ENCODE data around the gene LRRC74B. TPM values are rescaled to one million over a fixed set of nuclear protein-coding genes. Genes with fewer than 3 reads are reported as not detected.
"Not testable (repeated sequence)": the region's sequence is repeated elsewhere in the genome, so short reads cannot be mapped to it uniquely, and the experiment has no call there.

Gene LRRC74B
- total RNA-seq, 1 donor, result under 0.01 TPM

GRCh38 chr22:21073023-21073422 is 27.3 kb downstream of the LRRC74B start:
- DNase-seq (ENCODE audit: low read depth in 2 of 3, low spot score in 2 of 3), result no peak

GRCh38 chr22:21073482-21073881 is 27.7 kb downstream of the LRRC74B start:
- no peak for DNase-seq (ENCODE audit: low read depth in 2 of 3, low spot score in 2 of 3)

GRCh38 chr22:21074102-21074715 is 28.5 kb downstream of the LRRC74B start:
- no peak for DNase-seq (ENCODE audit: low read depth in 2 of 3, low spot score in 2 of 3)

- DNase-seq (ENCODE audit: low read depth in 2 of 3, low spot score in 2 of 3), result no peak
These were observed 29.9 kb downstream of the LRRC74B start for GRCh38 chr22:21075516-21076138.

GRCh38 chr22:21076912-21077625 is 31.3 kb downstream of the LRRC74B start:
- DNase-seq (ENCODE audit: low read depth in 2 of 3, low spot score in 2 of 3), result no peak

- no peak for DNase-seq (ENCODE audit: low read depth in 2 of 3, low spot score in 2 of 3)
These were observed 32.2 kb downstream of the LRRC74B start for GRCh38 chr22:21077884-21078508.

- DNase-seq (ENCODE audit: low read depth in 2 of 3, low spot score in 2 of 3), result no peak
These were observed 33.2 kb downstream of the LRRC74B start for GRCh38 chr22:21078916-21079315.

GRCh38 chr22:21079493-21079892 is 33.7 kb downstream of the LRRC74B start:
- no peak for DNase-seq (ENCODE audit: low read depth in 2 of 3, low spot score in 2 of 3)

GRCh38 chr22:21080435-21081137 is 34.8 kb downstream of the LRRC74B start:
- DNase-seq (ENCODE audit: low read depth in 2 of 3, low spot score in 2 of 3), result no peak

GRCh38 chr22:21082248-21082647 is 36.5 kb downstream of the LRRC74B start:
- no peak for DNase-seq (ENCODE audit: low read depth in 2 of 3, low spot score in 2 of 3)

GRCh38 chr22:21087119-21087518 is 41.4 kb downstream of the LRRC74B start:
- DNase-seq (ENCODE audit: low read depth in 2 of 3, low spot score in 2 of 3), result no peak

- DNase-seq (ENCODE audit: low read depth in 2 of 3, low spot score in 2 of 3), result not testable (repeated sequence)
These were observed 42.2 kb downstream of the LRRC74B start for GRCh38 chr22:21087926-21088325.

- not testable (repeated sequence) for DNase-seq (ENCODE audit: low read depth in 2 of 3, low spot score in 2 of 3)
These were observed 45.5 kb downstream of the LRRC74B start for GRCh38 chr22:21091220-21091619.

- no peak for DNase-seq (ENCODE audit: low read depth in 2 of 3, low spot score in 2 of 3)
These were observed 47.2 kb downstream of the LRRC74B start for GRCh38 chr22:21092797-21093554.

GRCh38 chr22:21093555-21094137 is 47.9 kb downstream of the LRRC74B start:
- DNase-seq (ENCODE audit: low read depth in 2 of 3, low spot score in 2 of 3), result peak in 2 of 3 donors; percentile 14 to 15

GRCh38 chr22:21094911-21095772 is 49.4 kb downstream of the LRRC74B start:
- DNase-seq (ENCODE audit: low read depth in 2 of 3, low spot score in 2 of 3), result no peak

GRCh38 chr22:21095773-21096107 is 50.0 kb downstream of the LRRC74B start:
- no peak for DNase-seq (ENCODE audit: low read depth in 2 of 3, low spot score in 2 of 3)

GRCh38 chr22:21096878-21097277 is 51.1 kb downstream of the LRRC74B start:
- not testable (repeated sequence) for DNase-seq (ENCODE audit: low read depth in 2 of 3, low spot score in 2 of 3)

Data from hematopoietic multipotent progenitor cell (in vitro differentiated cells).